Measurements from ENCODE around the gene LY86.

The LY86 gene

DNA sequence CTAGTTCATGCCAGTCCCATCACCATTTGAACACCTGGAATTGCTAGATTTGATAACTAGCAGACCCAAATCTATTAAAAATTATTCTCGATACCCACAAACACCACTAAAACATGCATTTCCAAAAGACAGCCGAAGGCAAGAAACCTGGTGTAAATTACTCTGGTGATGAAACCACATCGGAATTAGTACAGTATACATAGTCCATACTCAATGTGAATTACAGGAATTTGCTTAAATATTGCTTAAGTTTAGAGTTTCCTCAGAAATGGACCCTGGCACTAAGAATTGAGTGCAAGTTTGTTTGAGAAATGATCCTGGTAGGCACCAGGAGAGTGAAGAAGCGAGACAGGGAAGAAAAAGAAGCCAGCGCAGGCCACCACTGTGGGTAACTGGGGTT is 13.7 kb downstream of the LY86 start:
- Histone ChIP-seq H3K36me3 (ENCODE audit: control insufficient read depth, low read length) (peaks cover 51% of the 10 kb centered on the region), H4K20me1 (ENCODE audit: control insufficient read depth, insufficient read depth, low read depth, low read length) (no peaks in the 10 kb centered on the region), H3K4me1 (ENCODE audit: control insufficient read depth, low read length) (no peaks in the 10 kb centered on the region), H3K27me3 (ENCODE audit: control insufficient read depth, low read length) (no peaks in the 10 kb centered on the region), H3K27ac (ENCODE audit: low read depth, low read length) (no peak overlapping the region), H3K79me2 (ENCODE audit: control insufficient read depth, low read length) (peaks cover 13% of the 10 kb centered on the region), H3F3A (ENCODE audit: control insufficient read depth, insufficient read depth) (no peaks in the 10 kb centered on the region; the same call in 1 of the 2 replicates), H3K9me2 (replicated peaks; ENCODE audit: control insufficient read depth, low read length) (no peaks in the 10 kb centered on the region), H3K9me3 (ENCODE audit: control insufficient read depth, insufficient read depth, low read length) (peaks cover 3% of the 10 kb centered on the region; the same call in 1 of the 2 replicates), H3K4me3 (ENCODE audit: low read length) (no peak overlapping the region), H3K4me2 (ENCODE audit: low read length) (no peak overlapping the region)
- no peak for TF ChIP-seq EZH2phosphoT487 (IDR thresholded peaks at IDR 0.05; ENCODE audit: borderline replicate concordance, low read length)
- TF ChIP-seq, protein P1, sequence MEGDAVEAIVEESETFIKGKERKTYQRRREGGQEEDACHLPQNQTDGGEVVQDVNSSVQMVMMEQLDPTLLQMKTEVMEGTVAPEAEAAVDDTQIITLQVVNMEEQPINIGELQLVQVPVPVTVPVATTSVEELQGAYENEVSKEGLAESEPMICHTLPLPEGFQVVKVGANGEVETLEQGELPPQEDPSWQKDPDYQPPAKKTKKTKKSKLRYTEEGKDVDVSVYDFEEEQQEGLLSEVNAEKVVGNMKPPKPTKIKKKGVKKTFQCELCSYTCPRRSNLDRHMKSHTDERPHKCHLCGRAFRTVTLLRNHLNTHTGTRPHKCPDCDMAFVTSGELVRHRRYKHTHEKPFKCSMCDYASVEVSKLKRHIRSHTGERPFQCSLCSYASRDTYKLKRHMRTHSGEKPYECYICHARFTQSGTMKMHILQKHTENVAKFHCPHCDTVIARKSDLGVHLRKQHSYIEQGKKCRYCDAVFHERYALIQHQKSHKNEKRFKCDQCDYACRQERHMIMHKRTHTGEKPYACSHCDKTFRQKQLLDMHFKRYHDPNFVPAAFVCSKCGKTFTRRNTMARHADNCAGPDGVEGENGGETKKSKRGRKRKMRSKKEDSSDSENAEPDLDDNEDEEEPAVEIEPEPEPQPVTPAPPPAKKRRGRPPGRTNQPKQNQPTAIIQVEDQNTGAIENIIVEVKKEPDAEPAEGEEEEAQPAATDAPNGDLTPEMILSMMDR (IDR thresholded peaks at IDR 0.05; ENCODE audit: low read depth, low read length, poor library complexity, severe bottlenecking), result no peak

DNA sequence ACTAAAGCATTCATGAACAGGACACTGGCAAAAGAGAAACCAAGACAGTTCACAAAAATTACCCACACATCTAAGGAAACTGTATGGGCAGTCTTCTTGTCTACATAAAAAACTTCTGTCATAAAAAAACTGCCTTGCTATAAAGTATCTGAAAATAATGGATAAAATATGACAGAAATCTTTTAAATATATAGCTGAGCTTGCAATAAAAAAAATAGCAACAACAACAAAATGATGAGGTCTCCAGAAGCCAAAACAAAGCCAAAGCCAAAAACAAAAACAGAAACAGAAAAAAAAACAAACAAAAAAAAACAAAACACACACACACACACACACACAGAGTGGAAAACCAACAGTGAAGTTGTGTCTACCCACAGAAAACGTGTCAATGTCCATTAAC is 14.8 kb downstream of the LY86 start:
- H3K9me3 ChIP-seq (ENCODE audit: control insufficient read depth, insufficient read depth, low read length), result peaks cover 3% of the 10 kb centered on the region; the same call in 1 of the 2 replicates
- H3K36me3 ChIP-seq (ENCODE audit: control insufficient read depth, low read length), result peaks cover 48% of the 10 kb centered on the region
- H3K27me3 ChIP-seq (ENCODE audit: control insufficient read depth, low read length), result no peaks in the 10 kb centered on the region
- H3K4me2 ChIP-seq (ENCODE audit: low read length), result no peak overlapping the region
- peaks cover 4% of the 10 kb centered on the region; the same call in 1 of the 2 replicates for H3F3A ChIP-seq (ENCODE audit: control insufficient read depth, insufficient read depth)
- H3K79me2 ChIP-seq (ENCODE audit: control insufficient read depth, low read length), result peaks cover 13% of the 10 kb centered on the region
- H3K4me3 ChIP-seq (ENCODE audit: low read length), result no peak overlapping the region
- no peak for TF ChIP-seq EZH2phosphoT487 (IDR thresholded peaks at IDR 0.05; ENCODE audit: borderline replicate concordance, low read length)
- no peaks in the 10 kb centered on the region for H4K20me1 ChIP-seq (ENCODE audit: control insufficient read depth, insufficient read depth, low read depth, low read length)
- H3K4me1 ChIP-seq (ENCODE audit: control insufficient read depth, low read length), result peaks cover 1% of the 10 kb centered on the region
- no peak overlapping the region for H3K27ac ChIP-seq (ENCODE audit: low read depth, low read length)
- no peaks in the 10 kb centered on the region for H3K9me2 ChIP-seq (replicated peaks; ENCODE audit: control insufficient read depth, low read length)

DNA sequence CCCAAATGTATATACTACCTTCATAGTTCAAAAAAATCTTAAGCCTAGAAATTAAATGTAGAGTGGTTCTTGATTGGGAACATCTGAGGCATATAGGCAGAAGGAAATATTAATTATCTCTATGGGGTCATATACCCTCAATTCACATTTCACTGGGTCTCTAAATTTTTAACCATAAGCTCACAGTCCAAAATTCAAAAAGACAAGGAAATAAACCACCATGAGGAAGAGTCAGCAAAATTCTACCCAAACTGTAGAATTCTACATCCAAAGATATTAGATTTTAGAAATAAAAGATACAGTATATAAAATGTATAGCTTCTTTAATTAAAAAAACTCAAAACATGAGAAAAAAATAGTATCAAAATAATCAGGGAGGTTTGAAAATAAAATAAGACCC is 15.5 kb downstream of the LY86 start:
- Histone ChIP-seq H3K9me2 (replicated peaks; ENCODE audit: control insufficient read depth, low read length) (no peaks in the 10 kb centered on the region), H3K9me3 (ENCODE audit: control insufficient read depth, insufficient read depth, low read length) (peaks cover 3% of the 10 kb centered on the region; the same call in 1 of the 2 replicates), H3K4me3 (ENCODE audit: low read length) (no peak overlapping the region), H3K4me2 (ENCODE audit: low read length) (no peak overlapping the region), H3K4me1 (ENCODE audit: control insufficient read depth, low read length) (peaks cover 8% of the 10 kb centered on the region), H3K27me3 (ENCODE audit: control insufficient read depth, low read length) (no peaks in the 10 kb centered on the region), H3K36me3 (ENCODE audit: control insufficient read depth, low read length) (peaks cover 43% of the 10 kb centered on the region), H4K20me1 (ENCODE audit: control insufficient read depth, insufficient read depth, low read depth, low read length) (no peaks in the 10 kb centered on the region), H3F3A (ENCODE audit: control insufficient read depth, insufficient read depth) (peaks cover 4% of the 10 kb centered on the region; the same call in 1 of the 2 replicates), H3K79me2 (ENCODE audit: control insufficient read depth, low read length) (peaks cover 9% of the 10 kb centered on the region), H3K27ac (ENCODE audit: low read depth, low read length) (no peak overlapping the region)
- TF ChIP-seq, protein P1 (IDR thresholded peaks at IDR 0.05; ENCODE audit: low read depth, low read length, poor library complexity, severe bottlenecking), result no peak
- no peak for TF ChIP-seq EZH2phosphoT487 (IDR thresholded peaks at IDR 0.05; ENCODE audit: borderline replicate concordance, low read length)

DNA sequence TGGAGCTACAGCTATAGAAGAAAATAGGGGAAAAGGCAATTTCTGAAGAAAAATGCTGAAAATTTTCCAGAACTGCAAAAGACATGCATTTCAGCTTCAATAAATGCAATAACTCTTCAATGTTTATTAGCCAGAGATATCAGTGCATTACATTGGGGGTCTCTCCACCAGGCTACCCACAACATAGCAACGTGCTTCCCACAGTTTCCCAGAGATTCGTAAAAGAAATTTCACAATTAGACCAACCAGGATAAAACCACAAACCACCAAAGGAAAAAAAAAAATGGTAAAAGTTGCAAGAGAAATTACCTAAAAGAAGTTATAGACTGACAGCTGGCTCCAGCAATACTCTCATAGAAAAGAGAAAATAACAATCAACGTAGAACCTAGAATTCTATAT is 16.0 kb downstream of the LY86 start:
- H3K27me3 ChIP-seq (ENCODE audit: control insufficient read depth, low read length), result no peaks in the 10 kb centered on the region
- H3K79me2 ChIP-seq (ENCODE audit: control insufficient read depth, low read length), result peaks cover 5% of the 10 kb centered on the region
- no peaks in the 10 kb centered on the region for H3K9me2 ChIP-seq (replicated peaks; ENCODE audit: control insufficient read depth, low read length)
- H3K4me1 ChIP-seq (ENCODE audit: control insufficient read depth, low read length), result peaks cover 14% of the 10 kb centered on the region
- H3F3A ChIP-seq (ENCODE audit: control insufficient read depth, insufficient read depth), result peaks cover 4% of the 10 kb centered on the region; the same call in 1 of the 2 replicates
- no peak overlapping the region for H3K4me2 ChIP-seq (ENCODE audit: low read length)
- no peak overlapping the region for H3K4me3 ChIP-seq (ENCODE audit: low read length)
- peaks cover 3% of the 10 kb centered on the region; the same call in 1 of the 2 replicates for H3K9me3 ChIP-seq (ENCODE audit: control insufficient read depth, insufficient read depth, low read length)
- H4K20me1 ChIP-seq (ENCODE audit: control insufficient read depth, insufficient read depth, low read depth, low read length), result no peaks in the 10 kb centered on the region
- H3K36me3 ChIP-seq (ENCODE audit: control insufficient read depth, low read length), result peaks cover 37% of the 10 kb centered on the region
- no peak for TF ChIP-seq EZH2phosphoT487 (IDR thresholded peaks at IDR 0.05; ENCODE audit: borderline replicate concordance, low read length)
- TF ChIP-seq, protein P1 (IDR thresholded peaks at IDR 0.05; ENCODE audit: low read depth, low read length, poor library complexity, severe bottlenecking), result no peak
- H3K27ac ChIP-seq (ENCODE audit: low read depth, low read length), result no peak overlapping the region

Data from DOHH2 (cell line).